Left forelimb (tissue), 1 donor: Measurements from ENCODE around the gene CACNA1D.

ENCODE experiments used
- DNase-seq: peaks from one replicate; pipeline ENCODE4 v3.0.0-alpha.2; 2018; ENCODE audit warnings: low spot score

The CACNA1D gene

DNA sequence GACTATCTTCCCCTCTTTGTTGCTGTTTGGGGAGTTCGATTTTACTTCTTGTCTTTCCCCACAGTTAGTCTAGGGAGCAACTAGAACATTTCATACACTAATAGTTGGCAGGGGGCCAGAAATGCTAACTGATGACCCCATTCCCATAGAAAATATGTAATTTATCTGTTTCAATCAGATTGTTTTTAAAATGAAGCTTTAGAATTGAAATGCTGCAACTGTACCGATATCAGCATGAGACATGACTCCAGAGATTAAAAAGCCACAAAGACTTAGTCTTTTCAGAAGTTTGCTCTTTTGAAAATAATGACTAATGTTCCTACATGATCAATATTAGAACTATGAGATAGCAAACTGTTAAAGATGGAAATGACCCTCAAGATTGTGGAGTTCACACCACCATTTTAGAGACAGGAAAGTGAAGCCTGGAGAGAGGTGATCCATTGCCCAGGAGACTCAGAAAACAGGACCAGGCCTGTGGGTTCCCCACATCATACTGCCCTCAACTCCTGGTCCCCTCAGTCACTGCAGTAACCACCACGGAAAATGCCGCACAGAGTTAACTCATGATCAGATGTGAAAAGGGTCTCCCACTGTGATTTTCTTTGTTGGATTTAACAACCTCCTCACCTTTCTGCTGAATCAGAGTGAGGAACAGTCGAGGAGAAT, 221.5 kb downstream of the CACNA1D start:
- DNase-seq = no peak

DNA sequence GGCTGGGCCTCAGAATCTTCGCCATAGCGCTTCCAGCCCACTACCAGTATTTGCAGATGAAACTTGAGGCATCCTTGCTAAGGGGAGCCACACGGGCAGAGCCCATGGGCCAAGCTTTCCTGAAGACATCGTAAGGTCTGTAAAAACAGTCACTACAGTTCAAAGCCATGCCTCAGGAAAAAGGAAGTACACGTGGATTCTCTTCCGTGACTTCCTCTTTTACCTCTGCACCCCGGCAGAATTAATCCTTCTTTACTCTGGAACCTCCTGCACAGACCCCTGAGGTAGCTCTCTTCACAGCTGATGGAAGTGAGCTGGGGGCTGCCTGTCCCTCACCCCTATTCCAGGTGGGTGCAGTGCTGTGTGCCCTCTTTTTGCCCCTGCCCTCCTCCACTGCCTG, 222.6 kb downstream of the CACNA1D start:
- no peak for DNase-seq

DNA sequence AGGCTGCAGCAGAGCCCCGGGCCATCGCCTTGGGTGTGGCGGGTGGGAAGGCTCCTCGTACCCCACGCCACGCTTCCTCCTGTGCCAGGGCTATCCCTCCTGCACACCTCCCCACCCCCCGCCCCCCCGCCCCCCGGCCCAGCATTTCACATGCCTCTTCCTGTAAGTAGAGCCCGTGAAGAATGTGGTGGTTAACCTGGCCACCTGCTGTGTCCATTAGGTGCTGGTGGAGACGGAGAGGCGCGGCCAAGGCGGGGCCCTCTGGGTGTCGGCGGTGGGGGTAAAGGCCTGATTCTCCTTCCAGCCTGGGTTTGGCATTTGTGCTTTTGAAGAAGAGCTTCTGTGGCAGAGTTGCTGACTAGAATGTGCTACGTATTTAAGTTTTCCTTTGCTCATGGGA, 224.1 kb downstream of the CACNA1D start:
- no peak for DNase-seq

- DNase-seq = no peak
These were observed 225.4 kb downstream of the CACNA1D start for GRCh38 chr3:53719796-53720195.

GRCh38 chr3:53721187-53722119, 227.0 kb downstream of the CACNA1D start:
- no peak for DNase-seq

GRCh38 chr3:53724566-53724965, 230.2 kb downstream of the CACNA1D start:
- no peak for DNase-seq

DNA sequence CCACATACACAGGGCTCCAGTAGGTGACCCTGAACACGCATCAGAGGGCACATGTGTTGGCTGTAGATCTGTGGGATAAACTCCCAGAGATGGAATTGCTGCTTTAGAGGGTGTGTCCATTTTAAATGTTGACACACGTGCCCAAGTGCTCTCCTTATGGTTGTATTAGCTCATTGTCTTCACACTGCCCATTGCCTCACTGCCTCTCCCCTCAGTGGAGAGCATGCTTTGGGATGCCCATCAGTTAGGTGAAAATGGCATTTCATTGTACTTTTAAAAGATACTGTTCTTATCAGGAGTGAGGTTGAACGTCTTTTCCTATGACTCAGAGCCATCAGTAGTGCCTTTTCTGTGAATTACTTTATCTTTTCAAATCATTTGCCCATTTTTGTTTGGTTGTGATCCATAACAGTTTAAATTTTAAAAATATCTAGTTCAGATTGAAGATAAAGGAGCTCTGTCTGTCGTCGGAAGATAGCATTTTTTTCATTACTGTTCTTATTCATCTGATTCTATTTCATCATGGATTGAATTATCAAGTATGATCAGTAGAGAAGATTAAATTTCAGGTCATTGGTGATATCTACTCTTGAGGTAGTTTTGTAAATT, 231.1 kb downstream of the CACNA1D start:
- no peak for DNase-seq

- no peak for DNase-seq
These were observed 232.2 kb downstream of the CACNA1D start for GRCh38 chr3:53726643-53727042.

- DNase-seq = no peak
These were observed 234.2 kb downstream of the CACNA1D start for GRCh38 chr3:53728606-53729005.

DNA sequence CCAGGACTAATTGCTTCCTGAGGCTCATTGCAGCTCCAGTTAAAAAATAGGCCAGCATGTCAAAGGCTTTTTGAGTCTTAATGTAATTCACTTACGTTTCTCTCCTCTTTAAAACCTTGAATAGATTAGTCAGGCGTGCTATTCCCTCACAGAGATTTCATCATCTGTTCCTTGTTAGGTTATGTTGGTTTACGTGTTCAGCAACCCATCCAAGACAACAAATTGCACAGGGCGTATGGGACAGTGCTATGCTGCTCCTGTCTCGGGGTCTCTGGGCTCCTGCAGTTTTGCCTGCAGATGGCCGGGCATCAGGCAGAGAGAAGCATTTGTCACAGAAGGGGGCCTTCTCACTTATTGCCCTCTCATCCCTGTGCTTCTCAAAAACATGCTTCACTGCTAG, 234.7 kb downstream of the CACNA1D start:
- no peak for DNase-seq

DNA sequence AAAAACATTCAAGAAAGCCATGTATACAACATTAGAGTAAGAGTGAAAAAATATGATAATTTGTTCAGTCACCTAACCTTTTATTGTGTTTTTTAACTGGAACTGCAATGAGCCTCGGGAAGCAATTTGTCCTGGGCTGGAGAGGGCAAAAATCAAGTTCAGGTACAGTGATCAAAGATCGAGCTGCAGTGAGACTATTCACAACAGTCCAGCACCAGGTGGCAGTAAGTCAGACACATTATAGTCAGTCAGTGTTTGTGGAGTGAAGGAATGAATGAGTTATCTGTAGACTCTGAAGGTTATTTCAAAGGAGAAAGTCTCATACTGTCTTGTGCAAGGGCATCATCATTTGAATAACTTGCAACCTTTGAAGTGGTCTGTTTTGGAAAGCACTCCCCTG, 235.2 kb downstream of the CACNA1D start:
- DNase-seq = no peak

- no peak for DNase-seq
These were observed 236.2 kb downstream of the CACNA1D start for GRCh38 chr3:53730576-53730975.

DNA sequence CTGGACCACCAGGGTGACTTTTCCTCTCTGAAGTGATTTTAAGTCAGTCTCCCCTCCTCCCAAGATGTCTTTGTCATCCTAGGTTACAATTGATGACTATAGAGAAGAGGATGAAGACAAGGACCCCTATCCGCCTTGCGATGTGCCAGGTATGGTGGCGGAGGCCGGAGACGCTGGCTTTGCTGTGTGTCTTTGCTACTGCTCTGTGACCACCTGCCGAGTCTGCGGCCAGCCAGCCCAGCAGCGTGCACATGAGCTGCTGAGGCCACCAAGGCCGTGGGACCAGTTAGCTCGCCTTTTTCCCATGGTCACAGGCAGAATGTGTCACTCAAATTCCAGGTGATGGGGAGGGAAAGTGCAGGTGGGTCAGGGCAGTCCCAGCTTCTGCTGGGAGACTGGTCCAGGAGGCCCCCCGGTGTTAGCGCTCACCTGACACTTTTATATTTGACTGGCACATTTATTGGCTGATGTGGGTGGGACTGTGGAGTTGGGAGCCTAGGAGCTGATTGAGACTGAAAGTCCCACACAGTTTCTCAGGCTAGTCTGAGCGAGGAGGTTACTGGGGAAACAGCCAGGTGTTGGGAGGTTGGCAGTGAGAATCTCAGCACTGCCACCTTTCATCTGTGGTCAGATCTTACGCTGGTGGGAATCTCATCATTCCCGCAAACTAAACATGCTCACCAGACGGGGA, 237.7 kb downstream of the CACNA1D start:
- no peak for DNase-seq

DNA sequence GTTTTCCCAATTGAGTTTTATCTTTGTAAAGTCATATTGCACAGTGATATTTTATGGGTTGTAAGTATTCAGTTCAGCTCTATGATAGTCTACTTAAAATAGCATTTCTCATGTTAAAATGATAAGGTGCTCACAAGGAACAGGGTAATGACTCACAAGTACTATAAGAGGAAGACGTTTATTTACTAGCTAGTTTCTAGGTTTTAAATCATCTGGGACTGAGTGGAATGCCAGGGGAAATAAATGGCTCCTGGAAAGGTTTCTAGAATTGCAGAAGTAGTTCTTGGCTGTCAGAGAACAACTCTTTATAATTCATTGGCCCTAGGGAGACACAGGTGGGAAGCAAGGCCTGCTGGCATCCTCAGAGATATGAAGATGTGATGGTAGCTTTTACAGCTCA, 239.0 kb downstream of the CACNA1D start:
- DNase-seq = no peak

- DNase-seq = no peak
These were observed 245.6 kb downstream of the CACNA1D start for GRCh38 chr3:53739966-53740365.

- DNase-seq = no peak
These were observed 246.5 kb downstream of the CACNA1D start for GRCh38 chr3:53740956-53741355.

DNA sequence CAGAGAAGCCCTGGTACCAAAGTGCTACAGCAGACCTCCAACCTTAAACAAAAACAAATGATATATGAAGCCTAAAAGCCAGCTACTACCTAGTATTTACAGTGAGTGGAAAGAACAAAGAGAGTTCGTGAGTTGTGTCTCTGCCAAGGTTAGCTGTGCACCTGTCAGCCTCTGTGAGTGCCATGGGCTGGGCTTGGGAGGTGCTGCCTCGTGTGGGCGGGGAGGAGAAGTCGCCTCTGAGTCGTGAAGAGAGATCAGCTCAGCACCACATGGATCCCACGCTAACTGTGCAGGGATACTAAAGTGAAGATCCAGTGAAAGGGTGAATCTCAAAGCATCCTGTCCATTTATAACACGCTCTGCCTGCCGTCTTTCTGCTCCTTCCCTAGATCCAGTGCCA, 249.9 kb downstream of the CACNA1D start:
- no peak for DNase-seq

DNA sequence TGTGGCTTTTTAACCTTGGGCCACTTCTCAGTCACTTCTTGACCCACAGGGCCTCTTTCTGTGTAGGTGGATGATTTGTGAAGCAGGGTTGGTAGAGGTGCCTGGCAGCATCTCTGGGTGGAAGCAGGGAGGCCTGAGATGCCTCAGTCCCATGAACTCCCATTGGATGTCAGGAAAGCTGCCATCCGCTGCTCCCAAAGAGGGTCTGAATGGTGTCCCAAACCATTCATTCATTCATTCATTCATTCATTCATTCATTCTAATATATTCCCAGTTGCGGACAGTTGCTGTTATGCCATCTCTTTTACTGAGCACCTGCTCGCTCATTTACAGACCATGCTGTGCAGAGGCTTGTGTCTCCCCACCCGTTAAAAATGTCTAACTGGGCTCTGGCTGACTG, 253.1 kb downstream of the CACNA1D start:
- DNase-seq = no peak

GRCh38 chr3:53748512-53749271, 254.3 kb downstream of the CACNA1D start:
- DNase-seq = no peak

DNA sequence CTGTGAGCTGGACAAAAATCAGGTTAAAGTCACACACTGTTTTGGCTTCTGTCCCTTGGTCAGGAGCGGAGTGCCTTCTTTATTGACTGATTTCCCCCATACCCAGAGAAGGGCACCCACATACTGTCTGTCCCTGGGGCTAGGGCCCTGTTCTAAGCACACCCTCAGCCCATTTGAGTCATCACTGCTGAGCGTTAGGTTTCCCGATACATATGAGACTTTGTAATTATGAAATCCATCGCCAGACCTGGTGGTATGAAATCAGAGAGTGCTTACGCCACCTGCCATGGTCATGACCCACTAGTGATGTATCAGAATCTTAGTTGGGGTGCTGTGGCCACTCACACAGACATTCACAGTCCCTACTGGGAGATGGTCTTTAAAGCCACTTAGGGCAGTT, 255.0 kb downstream of the CACNA1D start:
- DNase-seq = no peak
